Liver (tissue), 3 donors: ENCODE results near the gene OR5A2.

ENCODE experiments used
- CTCF ChIP-seq: fragments of 150-350 bp; IDR thresholded peaks from 2 replicates; pipeline ENCODE4 v1.5.1; 2017; ENCODE audit warnings: improper control_type of control experiment, low read depth, low read length; ENCODE audit not compliant: missing input control
- GABPA ChIP-seq, 2 donors: IDR thresholded peaks in 1 of 2; conservative IDR thresholded peaks in 1 of 2; 2 replicates each; pipeline ENCODE4 v1.6.1; 2016; ENCODE audit warnings: antibody characterized with exemption in 2 of 2, mild to moderate bottlenecking in 1 of 2, moderate library complexity in 1 of 2
- JUND ChIP-seq, 2 donors: IDR thresholded peaks; 2 replicates each; pipeline ENCODE4 v1.6.1; 2016; ENCODE audit warnings: antibody characterized with exemption in 2 of 2
- NR2F2 ChIP-seq: IDR thresholded peaks from 2 replicates; pipeline ENCODE4 v1.6.1; 2016; ENCODE audit warnings: antibody characterized with exemption
- RAD21 ChIP-seq, 2 donors: IDR thresholded peaks; 2 replicates each; pipeline ENCODE4 v1.6.1; 2016; ENCODE audit warnings: antibody characterized with exemption in 2 of 2, mild to moderate bottlenecking in 2 of 2
- REST ChIP-seq: IDR thresholded peaks from 2 replicates; pipeline ENCODE4 v1.6.1; 2016; ENCODE audit warnings: antibody characterized with exemption, mild to moderate bottlenecking
- RXRA ChIP-seq, 2 donors: IDR thresholded peaks; 2 replicates each; pipeline ENCODE4 v1.6.1; 2017 to 2018; ENCODE audit warnings: antibody characterized with exemption in 2 of 2, mild to moderate bottlenecking in 1 of 2
- SP1 ChIP-seq: IDR thresholded peaks from 2 replicates; pipeline ENCODE4 v1.6.1; 2018; ENCODE audit warnings: antibody characterized with exemption, mild to moderate bottlenecking
- TAF1 ChIP-seq: conservative IDR thresholded peaks from 2 replicates; pipeline ENCODE4 v1.6.1; 2016; ENCODE audit warnings: antibody characterized with exemption, mild to moderate bottlenecking
- YY1 ChIP-seq: IDR thresholded peaks from 2 replicates; pipeline ENCODE4 v1.6.1; 2016; ENCODE audit warnings: antibody characterized with exemption, mild to moderate bottlenecking
- donor health status: healthy.
- donor health status: healthy.

GRCh38 chr11:59416613-59417012 is 9.6 kb downstream of the OR5A2 start:
- TF ChIP-seq CTCF (no peak), REST (no peak), RAD21 (IDR thresholded peaks at IDR 0.05) (no peak), RXRA (IDR thresholded peaks at IDR 0.05) (no peak), NR2F2 (no peak), JUND (IDR thresholded peaks at IDR 0.05) (no peak), SP1 (no peak), YY1 (no peak), TAF1 (no peak), GABPA (IDR thresholded peaks at IDR 0.05 in 1 of 2, conservative IDR thresholded peaks at IDR 0.05 in 1 of 2) (no peak)
